Measurements from ENCODE around the gene B4GALNT4. TPM values are rescaled to one million over a fixed set of nuclear protein-coding genes. Genes with fewer than 3 reads are reported as not detected.
"Not testable (repeated sequence)": the region's sequence is repeated elsewhere in the genome, so short reads cannot be mapped to it uniquely, and the experiment has no call there.

The B4GALNT4 gene
- total and polyA plus RNA-seq, 2 experiments from 2014 or later, result 2.3 to 16.5 TPM

DNA sequence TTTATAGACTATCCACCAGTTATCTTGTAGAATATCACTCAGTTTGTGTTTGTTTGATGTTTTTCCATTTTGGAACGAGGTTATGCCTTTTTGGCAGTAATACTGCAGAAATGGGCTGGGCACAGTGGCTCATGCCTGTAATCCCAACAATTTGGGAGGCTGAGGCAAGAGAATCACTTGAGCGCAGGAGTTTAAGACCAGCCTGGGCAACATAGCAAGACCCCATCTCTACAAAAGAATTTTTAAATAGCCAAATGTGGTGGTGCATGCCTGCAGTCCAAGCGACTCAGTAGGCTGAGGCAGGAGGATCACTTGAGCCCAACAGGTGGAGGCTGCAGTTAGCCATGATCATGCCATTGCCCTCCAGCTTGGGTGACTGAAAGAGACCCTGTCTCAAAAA lies 22.8 kb upstream of the B4GALNT4 start:
- 66 to 68% methylated on average over 3 of the region's 3 CpGs for WGBS, 2 experiments (ENCODE audit: low coverage in 1 of 2, low lambda C conversion rate in 2 of 2, missing lambda C conversion rate in 2 of 2)
- Histone ChIP-seq H3K9me3 (ENCODE audit: low read depth) (no peaks in the 10 kb centered on the region), H3K4me1 (ENCODE audit: insufficient read depth) (peaks cover 9% of the 10 kb centered on the region; the same call in 1 of the 2 replicates), H3K36me3 (ENCODE audit: low read depth) (no peaks in the 10 kb centered on the region), H3F3A (ENCODE audit: insufficient read depth) (0 out of 2 replicates have a peak, but pooled peaks cover 6% of the 10 kb centered on the region), H3K4me2 (ENCODE audit: unreplicated experiment) (no peak overlapping the region), H3K9ac (no peak overlapping the region), H4K20me1 (ENCODE audit: insufficient read depth) (no peaks in the 10 kb centered on the region), H3K4me3 (no peak overlapping the region), H3K79me2 (ENCODE audit: insufficient read depth) (no peaks in the 10 kb centered on the region), H3K9me2 (ENCODE audit: insufficient read depth) (no peaks in the 10 kb centered on the region), H3K27ac (no peak overlapping the region), H2AFZ (no peak overlapping the region), H3K27me3 (replicated peaks; ENCODE audit: insufficient read depth) (no peaks in the 10 kb centered on the region)
- in situ Hi-C loops (cut with MboI), result no loop called here
- DNase-seq, result no peak
- TF ChIP-seq EZH2phosphoT487 (IDR thresholded peaks at IDR 0.05; ENCODE audit: insufficient read depth, low read depth), result no peak
- TF ChIP-seq EZH2 (IDR thresholded peaks at IDR 0.05; ENCODE audit: insufficient read depth, poor library complexity, severe bottlenecking), result no peak

DNA sequence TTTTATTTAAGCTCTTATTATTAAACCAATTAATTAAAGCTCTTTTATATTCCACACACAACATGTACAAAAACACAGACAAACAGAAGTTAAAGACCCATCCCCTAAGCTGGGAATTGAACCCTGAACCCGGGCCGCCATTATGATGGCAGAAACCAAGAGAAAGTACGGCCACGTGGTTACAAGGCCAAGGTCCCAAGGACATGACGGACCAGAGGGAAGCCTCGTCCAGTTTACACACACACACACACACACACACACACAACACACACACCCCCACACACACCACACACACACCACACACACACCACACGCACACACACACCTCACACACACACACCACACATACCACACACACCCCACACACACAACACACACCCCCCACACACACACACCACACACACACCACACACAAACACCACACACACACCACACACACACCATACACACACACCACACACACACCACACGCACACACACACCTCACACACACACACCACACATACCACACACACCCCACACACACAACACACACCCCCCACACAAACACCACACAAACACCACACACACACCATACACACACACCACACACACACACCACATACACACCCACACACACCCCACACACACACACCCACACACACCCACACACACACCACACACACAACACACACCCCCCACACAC lies 19.9 kb upstream of the B4GALNT4 start:
- H3K79me2 ChIP-seq (ENCODE audit: insufficient read depth); H3K9ac ChIP-seq; H3K4me2 ChIP-seq (ENCODE audit: unreplicated experiment); in situ Hi-C loops (cut with MboI); H2AFZ ChIP-seq; H4K20me1 ChIP-seq (ENCODE audit: insufficient read depth); H3K27me3 ChIP-seq (replicated peaks; ENCODE audit: insufficient read depth); H3K4me3 ChIP-seq; H3K9me3 ChIP-seq (ENCODE audit: low read depth); H3K9me2 ChIP-seq (ENCODE audit: insufficient read depth); H3K36me3 ChIP-seq (ENCODE audit: low read depth); H3K27ac ChIP-seq; DNase-seq: not testable (repeated sequence)
- WGBS, 2 experiments (ENCODE audit: low coverage in 1 of 2, low lambda C conversion rate in 2 of 2, missing lambda C conversion rate in 2 of 2), result 90 to 93% methylated on average over 6 to 8 of the region's 8 CpGs
- Histone ChIP-seq H3K4me1 (ENCODE audit: insufficient read depth) (peaks cover 27% of the 10 kb centered on the region), H3F3A (ENCODE audit: insufficient read depth) (peaks cover 17% of the 10 kb centered on the region)

DNA sequence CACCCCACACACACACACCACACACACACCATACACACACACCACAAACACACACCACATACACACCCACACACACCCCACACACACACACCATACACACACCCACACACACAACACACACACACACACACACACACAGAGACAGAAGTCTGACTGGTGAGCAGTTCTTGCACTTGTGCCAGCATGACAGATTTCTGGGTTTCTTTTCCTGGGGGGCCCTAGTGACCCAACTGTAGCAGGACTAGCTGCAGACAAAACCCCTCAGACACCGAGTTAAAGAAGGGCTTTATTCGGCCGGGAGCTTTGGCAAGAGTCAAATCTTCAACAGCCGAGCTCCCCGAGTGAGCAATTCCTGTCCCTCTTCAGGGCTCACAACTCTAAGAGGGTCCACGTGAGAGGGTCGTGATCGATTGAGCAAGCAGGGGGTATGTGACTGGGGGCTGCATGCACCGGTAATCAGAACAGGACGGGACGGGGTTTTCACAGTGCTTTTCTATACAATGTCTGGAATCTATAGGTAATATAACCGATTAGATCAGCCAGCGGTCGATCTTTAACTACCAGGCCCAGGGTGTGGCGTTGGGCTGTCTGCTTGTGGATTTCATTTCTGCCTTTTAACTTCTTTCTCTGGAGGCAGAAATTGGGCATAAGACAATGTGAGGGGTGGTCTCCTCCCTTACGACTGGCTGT lies 19.1 kb upstream of the B4GALNT4 start:
- H3K4me2 ChIP-seq (ENCODE audit: unreplicated experiment); H3K36me3 ChIP-seq (ENCODE audit: low read depth); H3K79me2 ChIP-seq (ENCODE audit: insufficient read depth); H3K9me2 ChIP-seq (ENCODE audit: insufficient read depth); H3K27me3 ChIP-seq (replicated peaks; ENCODE audit: insufficient read depth); H3K27ac ChIP-seq; H3K4me3 ChIP-seq; in situ Hi-C loops (cut with MboI); H4K20me1 ChIP-seq (ENCODE audit: insufficient read depth); DNase-seq; H3K9me3 ChIP-seq (ENCODE audit: low read depth): not testable (repeated sequence)
- Histone ChIP-seq H3K4me1 (ENCODE audit: insufficient read depth) (peaks cover 33% of the 10 kb centered on the region), H3F3A (ENCODE audit: insufficient read depth) (peaks cover 19% of the 10 kb centered on the region), H2AFZ (peak overlapping the region; percentile 80), H3K9ac (peak overlapping the region; percentile 48)
- 42 to 46% methylated on average over 16 of the region's 16 CpGs for WGBS, 2 experiments (ENCODE audit: low coverage in 1 of 2, low lambda C conversion rate in 2 of 2, missing lambda C conversion rate in 2 of 2)

DNA sequence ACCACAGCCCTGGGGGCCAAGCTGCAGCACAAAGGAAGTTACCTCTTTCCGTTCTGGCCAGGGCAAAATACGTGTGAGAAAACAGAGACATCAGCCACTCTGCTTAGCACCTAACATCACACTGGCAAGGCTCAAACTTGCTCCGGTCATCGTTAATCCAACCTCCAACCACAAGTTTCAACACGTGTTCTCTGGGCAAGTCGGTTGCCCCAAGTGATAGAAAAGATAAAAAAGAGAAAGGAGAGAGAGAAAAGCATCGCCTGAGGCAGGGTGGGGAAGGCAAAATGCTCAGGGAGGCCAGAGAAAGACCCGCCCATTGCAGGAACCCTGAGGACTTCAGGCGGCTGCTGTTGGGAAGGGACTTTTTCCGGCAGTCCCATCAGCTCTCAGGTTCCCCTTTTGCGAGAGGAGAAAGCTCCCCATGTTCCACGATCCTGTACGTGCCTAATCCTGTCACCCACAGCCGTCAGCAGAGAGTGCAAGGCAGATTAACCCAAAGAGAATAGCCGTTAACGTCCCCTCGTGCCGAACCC lies 18.5 kb upstream of the B4GALNT4 start:
- Histone ChIP-seq H3K4me1 (ENCODE audit: insufficient read depth) (peaks cover 39% of the 10 kb centered on the region), H3K36me3 (ENCODE audit: low read depth) (no peaks in the 10 kb centered on the region), H3K9me2 (ENCODE audit: insufficient read depth) (no peaks in the 10 kb centered on the region), H4K20me1 (ENCODE audit: insufficient read depth) (no peaks in the 10 kb centered on the region), H3K9ac (peak overlapping the region; percentile 48), H3K27me3 (replicated peaks; ENCODE audit: insufficient read depth) (no peaks in the 10 kb centered on the region), H2AFZ (peak overlapping the region; percentile 80), H3K9me3 (ENCODE audit: low read depth) (no peaks in the 10 kb centered on the region), H3K79me2 (ENCODE audit: insufficient read depth) (no peaks in the 10 kb centered on the region), H3K4me3 (peak overlapping the region; percentile 6), H3K4me2 (ENCODE audit: unreplicated experiment) (peak overlapping the region; percentile 39), H3F3A (ENCODE audit: insufficient read depth) (peaks cover 24% of the 10 kb centered on the region), H3K27ac (no peak overlapping the region)
- peak; percentile 71 for DNase-seq
- 11 to 20% methylated on average over 18 of the region's 18 CpGs for WGBS, 2 experiments (ENCODE audit: low coverage in 1 of 2, low lambda C conversion rate in 2 of 2, missing lambda C conversion rate in 2 of 2)
- TF ChIP-seq EZH2phosphoT487 (IDR thresholded peaks at IDR 0.05; ENCODE audit: insufficient read depth, low read depth) (no peak), EZH2 (IDR thresholded peaks at IDR 0.05; ENCODE audit: insufficient read depth, poor library complexity, severe bottlenecking) (no peak)
- in situ Hi-C loops (cut with MboI), result no loop called here
